Limb (tissue), 2 donors: ENCODE results near the gene C5orf58.
A peak's percentile ranks its signal among the peaks of the same experiment; 100 is the strongest.

Experiments used
- DNase-seq, 2 donors: peaks; one replicate each; pipeline ENCODE4 v3.0.0-alpha.2; 2016; ENCODE audit errors: extremely low spot score in 2 of 2

C5orf58 gene, protein sequence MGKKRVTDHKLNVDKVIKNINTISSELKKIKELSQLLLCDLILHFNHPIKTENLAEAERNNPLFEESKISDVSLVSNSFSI

DNA sequence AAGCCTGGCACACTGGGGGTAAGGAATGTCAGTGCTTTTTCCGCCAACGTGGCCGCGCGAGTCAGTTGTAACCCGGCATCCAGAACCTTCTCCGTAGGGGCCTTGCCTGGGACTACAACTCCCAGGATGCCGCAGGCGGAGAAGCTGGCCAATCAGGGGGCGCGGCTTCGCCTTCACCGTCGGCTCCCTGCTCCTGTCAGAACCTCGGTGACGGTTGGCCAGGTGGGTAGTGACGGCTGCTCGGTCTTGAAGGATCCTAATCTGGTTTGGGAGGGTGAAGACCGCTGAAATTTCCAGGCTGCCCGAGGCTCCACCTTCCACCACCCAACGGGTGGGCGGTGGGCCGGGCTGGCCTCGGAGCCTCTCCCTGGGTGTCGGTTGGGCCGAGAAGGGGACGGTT, at the start of gene C5orf58:
Gene C5orf58 (plus strand): TSS at position 200 of the 400 bp plus-strand sequence. CDS start 1,992 bp downstream, outside the sequence.
- no peak for DNase-seq

DNA sequence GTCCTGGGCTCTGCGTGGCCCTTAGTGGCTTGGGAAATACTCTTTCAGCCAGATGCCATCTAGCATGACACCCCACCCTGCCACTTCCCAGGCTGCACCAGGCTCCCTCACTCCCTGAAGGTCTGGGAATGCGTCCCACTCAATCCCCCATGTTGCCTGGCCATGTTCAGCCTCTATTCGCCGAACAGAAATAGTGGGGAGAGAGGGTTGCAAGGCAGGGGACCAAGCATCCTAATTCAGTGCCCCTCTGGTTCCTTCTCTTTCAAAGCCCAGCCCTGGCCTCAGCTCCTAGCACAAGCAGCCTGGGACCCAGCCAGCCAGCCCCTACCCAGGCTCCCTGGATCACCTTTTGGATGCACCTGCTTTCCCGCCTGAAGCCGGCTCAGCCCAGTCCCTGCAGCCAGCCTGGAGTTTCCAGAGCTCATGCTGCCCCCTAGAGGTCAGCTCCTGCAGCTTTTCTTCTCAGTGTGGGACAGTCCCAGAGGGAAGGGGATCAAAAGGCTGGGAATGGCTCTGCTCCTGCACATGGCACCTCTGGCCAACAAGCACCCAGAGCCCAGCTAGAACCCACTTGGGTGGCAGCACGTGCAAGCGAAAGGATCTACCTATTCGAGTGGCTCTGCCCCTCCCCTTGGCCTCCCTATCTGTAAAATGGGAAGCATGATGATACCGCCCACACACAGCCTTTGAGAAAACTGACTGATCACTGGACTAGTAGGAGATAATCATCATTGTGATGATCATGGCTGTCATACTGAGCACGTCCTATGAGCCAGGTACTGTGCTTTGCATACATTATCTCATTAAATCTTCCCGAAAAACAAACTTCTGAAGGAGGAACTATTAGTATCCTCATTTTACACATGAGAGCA, 48.7 kb upstream of the C5orf58 start:
- DNase-seq: peak; percentile 46 to 79

DNA sequence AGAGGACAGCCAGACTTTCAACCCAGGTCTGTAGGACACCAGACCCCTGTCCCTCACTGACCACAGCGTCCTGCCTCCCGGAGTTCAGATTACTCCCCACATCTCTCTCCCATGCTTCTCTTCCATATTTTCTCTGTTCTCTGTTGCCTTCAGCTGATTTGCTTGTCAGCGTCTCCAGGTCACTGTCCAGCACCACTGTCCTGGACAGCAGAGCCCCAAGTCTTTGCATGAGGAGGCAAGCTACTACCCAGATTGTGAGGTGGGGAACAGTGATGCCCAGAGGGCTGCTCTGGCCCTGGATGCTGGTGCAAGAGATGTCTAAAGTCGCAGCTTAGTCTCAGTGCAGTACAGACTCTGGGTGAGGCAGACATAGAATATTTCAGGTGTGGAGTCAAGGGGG, 48.0 kb upstream of the C5orf58 start:
- no peak for DNase-seq

DNA sequence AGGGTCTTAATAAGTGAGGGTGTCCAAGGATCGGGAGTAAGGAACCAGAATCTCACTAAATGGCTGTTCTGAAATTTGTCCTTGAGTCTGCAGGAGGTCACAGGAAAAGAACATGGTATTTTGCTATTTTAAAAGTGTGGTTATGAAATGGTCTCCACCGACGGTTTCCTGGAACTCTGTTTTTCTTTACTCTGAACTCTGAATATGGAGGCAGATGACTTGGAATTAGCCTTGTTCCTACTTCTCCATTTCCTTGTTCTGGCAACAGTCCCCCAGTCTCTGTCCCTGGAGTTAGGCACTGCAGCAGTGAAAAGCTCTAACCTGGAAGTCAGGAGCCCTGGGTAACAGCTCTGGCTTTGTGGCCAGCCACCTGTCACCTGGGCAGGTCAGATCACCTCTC, 46.6 kb upstream of the C5orf58 start:
- no peak for DNase-seq

DNA sequence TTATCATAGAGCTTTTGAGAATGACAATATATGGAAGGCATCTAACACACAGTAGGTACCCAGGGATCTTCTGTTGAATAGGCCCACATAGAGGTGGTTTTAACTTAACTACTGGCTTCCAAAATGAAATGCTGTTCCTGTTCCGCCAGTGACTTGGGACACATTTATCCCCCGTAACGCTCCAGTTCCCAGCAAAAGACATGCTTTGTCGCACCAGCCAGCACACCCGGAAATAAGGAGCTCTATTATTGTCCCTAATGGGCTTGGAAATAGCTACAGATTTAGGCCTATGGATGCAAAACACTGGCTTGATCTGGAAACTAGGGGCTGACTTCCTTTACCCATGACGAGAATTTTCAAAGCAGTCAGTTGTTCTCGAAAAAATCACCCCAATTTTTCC, 45.9 kb upstream of the C5orf58 start:
- no peak for DNase-seq

DNA sequence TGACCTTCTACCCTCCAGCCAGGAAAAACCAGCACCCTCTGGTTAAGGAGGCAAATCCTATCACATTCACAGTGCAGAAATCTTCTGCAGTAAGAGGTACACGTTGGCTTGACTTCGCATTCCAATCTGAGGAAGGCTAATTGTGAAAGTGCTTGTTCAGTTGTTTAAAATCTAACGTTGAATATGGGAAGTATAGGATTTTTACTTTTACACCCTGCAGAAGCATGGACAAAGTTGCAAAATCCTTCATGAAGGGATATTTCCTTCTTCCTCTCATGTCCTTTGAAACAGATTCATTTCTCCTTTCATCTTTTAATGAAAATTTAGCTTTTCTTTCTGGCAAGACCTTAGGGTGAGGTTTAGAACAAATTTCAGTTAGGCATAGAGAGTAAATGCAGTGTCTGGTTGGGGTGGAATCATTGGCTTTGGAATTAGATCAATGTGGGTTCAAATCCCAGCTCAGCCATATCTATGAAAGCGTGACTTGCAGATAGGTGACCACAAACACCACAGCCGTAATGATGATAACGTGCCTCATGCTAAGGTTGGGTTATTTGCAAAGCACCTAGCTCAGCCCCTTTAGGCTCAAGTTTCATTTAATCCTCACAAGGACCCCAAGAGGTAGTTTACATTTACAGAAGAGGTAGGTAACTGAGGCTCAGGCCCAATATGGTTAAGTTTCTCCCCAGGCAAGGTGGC, 42.2 kb upstream of the C5orf58 start:
- no peak for DNase-seq

DNA sequence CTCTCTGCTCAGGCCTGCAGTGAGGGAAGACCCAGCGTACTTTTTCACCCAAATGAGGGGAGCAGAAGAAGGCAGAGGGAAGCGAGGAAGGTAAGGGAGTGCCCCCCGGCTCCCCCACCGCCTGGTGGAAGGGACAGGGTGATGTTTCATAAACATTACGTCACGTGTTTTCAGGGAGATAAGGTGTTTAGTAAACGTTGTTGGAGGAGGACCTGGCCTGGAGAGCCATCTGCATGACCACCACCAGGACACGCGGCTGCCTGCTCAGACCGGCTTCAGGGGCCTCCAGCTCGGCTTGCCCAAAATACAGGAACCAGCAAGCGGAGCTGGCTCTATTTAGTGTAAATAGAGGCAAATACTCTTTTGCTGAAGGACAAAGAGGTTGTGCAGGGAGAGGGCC, 40.0 kb upstream of the C5orf58 start:
- no peak for DNase-seq

DNA sequence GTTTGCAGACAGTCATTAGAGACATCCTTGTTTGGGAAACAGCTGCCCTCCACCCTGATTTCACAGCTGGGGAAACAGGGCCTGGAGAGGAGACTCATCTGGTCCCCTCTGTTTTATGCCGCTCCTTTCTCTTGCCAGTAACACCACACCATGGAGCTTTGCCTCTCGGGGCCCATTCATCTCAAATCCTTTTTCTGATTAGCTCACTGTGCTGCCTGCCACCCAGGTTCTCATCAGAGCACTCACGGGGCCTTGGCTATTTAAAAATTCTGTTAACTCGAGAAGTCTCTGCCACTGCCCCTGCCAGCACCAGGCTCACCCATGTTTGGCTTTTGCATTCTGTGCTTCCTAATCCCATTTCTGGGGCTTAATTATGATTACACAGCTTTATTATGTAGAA, 36.8 kb upstream of the C5orf58 start:
- no peak for DNase-seq

DNA sequence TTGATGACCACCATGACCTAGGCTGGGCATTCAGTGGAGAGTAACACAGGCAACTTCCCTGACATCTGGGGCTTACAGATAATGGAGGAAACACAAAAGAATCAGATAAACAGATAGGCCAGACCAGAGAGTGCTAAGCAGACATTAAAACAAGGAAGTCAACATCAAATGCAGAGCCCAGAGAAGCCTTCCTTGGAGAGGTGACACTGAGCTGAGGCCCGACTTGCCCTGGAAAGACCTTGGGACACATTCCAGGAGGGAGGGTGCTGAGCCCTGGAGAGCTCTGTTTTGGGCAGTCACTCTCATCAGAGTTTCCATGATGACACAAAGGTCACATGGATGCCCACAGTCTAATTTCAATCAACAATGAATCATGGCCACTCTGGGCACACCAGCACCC, 31.9 kb upstream of the C5orf58 start:
- DNase-seq: no peak

DNA sequence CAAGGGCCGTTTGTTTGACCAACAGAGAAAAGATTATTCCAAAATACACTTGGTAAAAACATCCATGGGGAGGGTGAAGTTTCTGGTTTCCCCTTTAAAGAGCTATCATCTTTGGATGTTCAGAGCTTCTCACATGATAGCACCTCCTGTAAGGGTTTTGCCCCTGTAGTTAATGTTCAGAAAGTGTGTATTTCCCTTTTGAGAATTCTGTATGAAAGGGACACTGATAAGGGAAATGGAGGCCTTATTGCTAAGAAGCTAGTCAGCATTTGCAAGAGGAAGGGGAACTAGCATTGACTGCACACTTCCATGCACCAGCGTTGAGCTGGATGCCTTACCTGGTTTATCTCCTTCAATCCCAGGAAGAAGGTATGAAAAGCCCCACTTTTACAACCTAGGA, 31.5 kb upstream of the C5orf58 start:
- DNase-seq: no peak

DNA sequence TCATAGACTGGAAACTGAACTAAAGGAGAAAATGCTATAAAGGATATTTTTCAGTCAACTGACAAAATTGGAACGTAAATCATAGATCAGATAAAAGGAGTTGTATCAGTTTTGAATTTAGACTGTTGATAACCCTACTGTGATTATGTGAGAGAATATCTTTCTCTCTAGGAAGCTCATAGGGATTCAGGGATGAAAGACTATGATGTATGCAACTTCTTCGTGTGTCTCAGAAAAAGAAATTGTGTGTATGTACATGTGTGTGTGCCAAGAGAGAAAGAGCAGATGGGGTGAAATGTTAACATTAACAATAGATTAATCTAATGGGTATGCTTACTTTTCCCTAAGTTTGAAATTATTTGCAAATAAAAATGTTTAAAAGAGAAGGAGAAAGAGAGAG, 30.7 kb upstream of the C5orf58 start:
- DNase-seq: no peak

DNA sequence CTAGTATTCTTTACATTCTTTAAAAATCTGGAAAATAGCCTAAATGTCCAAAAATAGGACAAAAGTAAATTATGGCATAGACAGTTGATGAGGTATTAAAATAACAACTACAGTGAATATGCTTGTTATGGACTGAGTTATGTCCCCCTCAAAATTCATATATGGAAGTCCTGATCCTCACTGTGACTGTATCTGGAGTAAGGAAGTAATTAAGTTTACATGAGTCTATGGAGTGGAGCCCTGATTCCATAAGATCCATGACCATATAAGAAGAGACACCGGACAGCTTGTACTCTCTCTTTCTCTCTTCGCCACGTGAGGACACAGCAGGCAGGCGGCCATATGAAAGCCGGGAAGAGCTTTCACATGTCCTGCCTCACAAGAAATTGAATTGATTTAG, 28.6 kb upstream of the C5orf58 start:
- DNase-seq: no peak

DNA sequence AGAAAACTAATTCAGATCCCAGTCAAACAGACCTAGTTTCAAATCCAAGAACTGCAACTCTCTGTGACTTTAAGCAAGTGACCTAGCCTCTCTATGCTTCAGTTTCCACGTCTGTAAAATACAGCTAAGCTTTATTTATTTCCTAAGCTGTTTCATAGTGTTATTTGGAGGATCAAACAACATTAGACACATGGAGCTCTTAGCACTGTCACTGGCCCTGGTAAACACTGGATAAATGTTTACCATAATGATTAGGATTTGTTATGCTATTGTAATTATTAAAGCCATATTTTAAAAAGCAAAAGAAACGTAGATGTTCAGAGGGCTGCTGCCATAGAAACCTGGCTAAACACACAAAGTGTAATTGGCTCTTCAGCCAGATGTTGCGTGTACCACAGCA, 26.6 kb upstream of the C5orf58 start:
- no peak for DNase-seq

DNA sequence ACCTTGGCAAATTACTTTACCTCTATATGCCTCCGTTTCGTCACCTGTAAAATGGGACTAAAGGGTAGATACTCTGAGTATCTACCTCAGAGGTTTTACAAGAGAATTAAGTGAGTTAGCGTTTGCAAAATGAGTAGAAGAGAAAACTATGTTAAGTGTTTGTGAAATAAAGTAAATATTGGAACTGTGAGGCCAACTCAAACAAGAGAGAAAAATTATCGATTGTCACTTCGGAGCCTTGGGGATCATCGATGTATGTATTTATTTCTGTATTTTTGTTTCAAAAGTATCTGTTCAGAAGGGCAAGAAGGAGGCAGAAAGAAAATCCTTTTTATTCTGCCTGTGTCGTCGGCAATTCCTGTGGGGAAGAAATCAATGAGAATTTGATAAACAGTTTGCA, 25.8 kb upstream of the C5orf58 start:
- DNase-seq: no peak

DNA sequence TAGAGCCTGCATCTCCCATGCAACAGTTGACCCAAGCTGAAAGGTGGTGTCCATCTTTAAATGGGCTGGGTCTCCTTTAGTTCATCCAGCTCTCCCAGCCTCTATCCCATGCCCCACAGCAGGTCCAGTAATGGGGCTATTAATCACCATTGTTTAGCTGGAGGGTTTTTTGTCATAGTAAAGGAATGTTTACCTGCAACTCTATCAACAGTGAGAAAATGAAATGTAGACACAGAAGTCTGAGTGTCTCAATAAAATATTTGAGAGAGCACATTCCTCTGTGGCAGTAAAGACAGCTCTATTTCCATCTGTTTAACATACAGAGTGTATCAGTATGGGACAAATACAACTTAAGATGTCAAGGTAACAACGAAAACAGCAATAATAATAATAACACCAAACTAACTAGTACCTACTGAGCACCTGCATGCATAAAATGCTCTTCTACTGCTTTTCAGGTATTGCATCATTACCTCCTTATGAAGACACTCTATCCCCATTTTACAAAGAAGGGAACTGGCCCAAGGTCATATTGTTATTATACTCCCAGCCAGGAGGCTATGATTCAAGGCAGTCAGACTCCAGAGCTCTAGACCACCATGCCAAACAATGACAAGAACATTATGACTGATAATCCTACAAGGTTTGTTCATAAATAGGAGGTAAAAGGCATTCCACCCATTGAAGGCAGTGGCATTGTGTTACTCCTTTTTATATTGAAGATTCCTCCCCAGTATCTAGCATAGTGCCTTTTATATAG, 21.0 kb upstream of the C5orf58 start:
- no peak for DNase-seq

DNA sequence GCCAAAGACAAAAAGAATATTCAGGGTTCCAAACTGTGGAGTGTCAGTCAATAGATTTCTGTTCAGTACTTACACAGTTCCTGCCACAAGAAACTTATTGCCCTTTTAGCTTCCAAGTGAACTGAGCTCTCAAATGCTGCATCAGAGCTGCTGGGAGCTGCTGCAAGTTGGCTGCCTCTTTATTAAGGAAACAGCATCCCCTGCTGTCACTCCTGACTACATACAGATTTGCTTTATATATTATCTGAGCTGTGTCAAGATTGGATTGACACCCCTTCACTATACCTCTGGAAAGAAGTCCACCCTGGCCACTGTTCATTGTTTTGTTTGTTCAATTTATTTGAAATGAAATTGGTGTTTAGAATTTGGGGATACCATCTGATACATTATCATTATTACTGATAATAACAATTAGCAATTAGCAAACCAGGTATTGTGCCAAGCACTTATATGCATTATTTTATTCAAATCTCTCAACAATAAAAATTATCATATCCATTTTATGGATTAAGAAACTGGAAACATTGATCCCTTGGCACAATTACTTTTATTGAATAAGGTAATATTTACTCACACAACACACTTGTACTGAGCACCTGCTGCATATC, 16.4 kb upstream of the C5orf58 start:
- DNase-seq: peak; percentile 57 to 71

DNA sequence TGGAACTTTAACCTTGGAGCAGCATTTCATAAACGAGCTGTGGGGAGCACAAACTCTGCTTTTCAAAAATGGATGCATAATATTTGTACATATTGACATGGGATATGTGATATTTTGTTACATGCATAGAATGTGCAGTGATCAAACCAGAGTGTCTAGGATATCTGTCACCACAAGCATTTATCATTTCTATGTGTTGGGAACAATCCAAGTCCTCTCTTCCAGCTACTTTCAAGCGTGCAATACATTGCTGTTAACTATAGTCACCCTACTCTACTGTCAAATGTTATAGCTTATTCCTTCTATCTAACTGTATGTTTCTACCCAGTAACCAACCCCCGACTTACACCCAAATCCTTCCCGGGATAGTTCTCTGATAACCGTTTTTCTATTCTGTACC, 15.0 kb upstream of the C5orf58 start:
- no peak for DNase-seq

DNA sequence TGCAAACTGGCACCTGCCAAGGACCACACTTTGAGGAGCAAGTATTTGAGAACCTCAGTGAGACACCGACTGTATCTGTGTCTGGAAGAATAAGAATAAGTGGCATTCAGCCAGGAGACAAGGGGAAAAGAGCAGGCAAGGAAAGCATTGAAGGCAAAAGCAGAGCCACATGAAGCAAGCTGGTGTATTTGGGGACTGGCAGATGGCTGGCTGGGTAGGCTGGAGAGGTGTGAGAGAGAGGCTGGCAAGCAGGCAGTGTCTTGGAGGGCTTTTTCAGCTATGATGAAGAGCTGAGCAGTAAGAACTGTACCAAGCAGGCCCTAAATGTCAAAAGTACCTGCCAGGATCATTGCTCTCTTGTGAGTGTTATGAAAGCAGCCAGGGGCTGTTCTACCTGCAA, 14.1 kb upstream of the C5orf58 start:
- DNase-seq: no peak

DNA sequence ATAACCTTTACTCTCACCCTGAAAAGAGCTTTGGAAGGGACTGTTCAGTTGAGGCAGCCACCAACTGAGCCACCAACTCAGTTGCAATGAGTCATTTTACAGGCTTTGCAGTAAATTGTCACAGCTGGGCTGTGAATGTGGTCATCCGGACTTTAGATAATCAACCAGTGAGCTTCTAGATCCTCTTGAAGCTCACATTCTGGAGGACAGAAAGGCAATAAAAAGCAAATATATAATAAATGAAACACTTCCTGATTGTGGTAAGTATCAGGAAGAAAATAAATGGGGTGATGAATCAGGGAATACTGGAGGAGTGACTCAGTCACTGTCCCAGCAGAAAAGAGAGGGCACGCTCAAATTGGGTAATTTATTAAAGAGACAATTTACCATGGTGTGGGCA, 13.2 kb upstream of the C5orf58 start:
- DNase-seq: no peak

DNA sequence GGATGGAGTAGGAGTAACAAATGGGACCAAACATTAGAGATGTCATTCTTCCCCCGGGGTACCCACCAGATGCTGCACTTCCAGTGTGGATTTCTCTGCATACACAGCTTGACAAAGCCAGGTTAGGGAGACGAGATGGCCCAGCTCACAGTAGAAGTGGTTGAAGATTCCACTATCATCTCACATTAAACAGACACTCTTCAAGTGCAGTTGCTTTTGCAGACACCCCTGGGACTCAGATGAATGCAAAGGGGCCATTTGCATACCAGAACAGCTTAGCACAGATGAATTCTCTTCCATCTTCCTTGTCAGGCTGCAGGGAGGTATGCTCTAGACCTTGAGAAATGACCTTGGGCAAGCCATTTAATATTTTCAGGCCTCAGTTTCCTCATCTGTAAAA, 12.6 kb upstream of the C5orf58 start:
- DNase-seq: no peak

DNA sequence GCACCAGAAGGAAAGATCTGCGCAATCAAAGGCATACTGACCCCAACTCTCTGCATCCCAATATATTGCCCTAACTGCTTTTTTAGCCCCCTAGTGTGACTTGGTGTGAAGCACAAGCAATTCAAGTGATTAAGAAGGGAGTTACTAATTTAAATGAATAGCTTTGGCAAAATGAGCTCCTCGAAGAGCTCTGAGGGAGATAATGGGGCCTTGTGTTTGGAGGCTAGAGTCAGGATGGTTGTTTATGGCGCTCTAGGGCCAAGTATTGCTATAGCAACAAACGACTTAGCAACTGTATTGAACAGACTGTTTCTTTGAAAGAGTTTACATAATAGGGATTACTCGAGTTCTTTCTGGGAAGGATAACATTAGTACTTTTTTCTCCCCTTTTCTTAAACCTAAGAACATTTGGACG, 11.5 kb upstream of the C5orf58 start:
- peak in 1 of 2 donors; percentile 64 for DNase-seq

DNA sequence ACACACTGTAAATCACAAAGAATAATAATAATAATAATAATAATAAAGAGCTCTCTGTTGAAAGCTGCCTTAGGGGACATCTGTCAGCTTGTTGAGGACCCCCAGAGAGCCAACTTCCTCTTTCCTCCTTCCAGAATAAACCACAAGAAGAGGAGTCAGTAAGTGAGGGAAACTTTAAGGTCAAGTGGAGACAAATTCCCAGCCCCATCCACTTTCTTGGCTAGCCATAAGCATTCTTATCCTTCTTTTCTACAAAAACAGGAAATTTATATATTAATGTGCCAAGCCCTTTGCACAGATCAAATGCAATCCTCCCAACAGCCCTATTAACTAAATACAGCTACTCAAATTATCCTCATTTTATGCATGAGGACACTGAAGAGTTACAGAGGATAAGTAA, 9.4 kb upstream of the C5orf58 start:
- peak in 1 of 2 donors; percentile 41 for DNase-seq
